Cerebellar cortex (tissue), 1 donor: ENCODE data around the gene SH3RF3.
"Not testable (repeated sequence)": the region's sequence is repeated elsewhere in the genome, so short reads cannot be mapped to it uniquely, and the experiment has no call there.

Experiments used
- DNase-seq: peaks from one replicate; pipeline ENCODE4 v3.0.0-alpha.2; 2015; ENCODE audit warnings: low spot score

SH3RF3 gene

GRCh38 chr2:109218792-109219126 is 89.8 kb downstream of the SH3RF3 start:
- DNase-seq: no peak

DNA sequence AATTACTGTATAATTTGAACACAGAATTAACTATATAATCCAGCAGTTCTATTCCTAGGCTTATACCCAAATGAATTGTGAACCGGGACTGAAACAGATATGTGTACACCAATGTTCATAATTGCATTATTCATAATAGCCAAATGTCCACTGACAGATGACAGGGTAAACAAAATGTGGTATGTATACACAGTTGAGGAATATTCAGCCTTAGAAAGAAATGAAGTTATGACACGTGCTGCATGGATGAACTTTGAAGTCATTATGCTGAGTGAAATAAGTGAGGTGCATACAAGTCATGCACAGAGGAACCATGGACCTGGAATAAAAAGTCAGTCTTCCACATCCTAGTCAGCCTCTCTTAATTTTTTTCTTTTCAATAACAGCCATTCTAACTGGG is 91.9 kb downstream of the SH3RF3 start:
- no peak for DNase-seq

DNA sequence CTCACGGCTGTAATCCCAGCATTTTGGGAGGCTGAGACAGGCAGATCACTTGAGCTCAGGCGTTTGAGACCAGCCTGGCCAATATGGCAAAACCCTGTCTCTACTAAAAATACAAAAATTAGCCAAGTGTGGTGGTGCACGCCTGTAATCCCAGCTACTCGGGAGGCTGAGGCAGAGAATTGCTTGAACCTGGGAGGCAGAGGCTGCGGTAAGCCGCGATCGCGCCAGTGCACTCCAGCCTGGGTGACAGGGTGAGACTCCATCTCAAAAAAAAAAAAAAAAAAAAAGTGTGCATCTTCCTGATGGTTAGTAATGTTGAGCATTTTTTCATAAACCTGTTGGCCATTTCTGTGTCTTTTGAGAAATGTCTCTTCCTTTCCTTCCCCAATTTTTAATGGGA is 92.3 kb downstream of the SH3RF3 start:
- not testable (repeated sequence) for DNase-seq

DNA sequence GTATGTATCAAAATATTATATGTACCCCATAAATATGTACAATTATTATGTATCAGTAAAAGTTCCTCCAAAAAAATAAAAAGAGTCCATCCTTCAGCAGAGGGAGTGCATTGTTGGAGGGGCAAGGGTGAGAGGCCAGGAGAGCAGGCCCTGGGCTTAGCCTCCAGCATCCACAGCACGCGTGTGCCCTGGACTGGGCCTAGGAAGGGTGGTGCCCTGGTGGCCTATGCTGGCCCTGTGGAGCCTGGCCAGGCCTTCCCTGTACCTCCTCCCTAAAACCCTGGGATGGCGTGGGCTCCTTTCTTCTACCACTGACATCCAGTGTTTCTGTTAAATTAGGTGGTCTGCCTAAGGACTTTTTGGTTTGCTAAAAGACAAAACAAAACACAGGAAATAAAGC is 93.4 kb downstream of the SH3RF3 start:
- DNase-seq: no peak

DNA sequence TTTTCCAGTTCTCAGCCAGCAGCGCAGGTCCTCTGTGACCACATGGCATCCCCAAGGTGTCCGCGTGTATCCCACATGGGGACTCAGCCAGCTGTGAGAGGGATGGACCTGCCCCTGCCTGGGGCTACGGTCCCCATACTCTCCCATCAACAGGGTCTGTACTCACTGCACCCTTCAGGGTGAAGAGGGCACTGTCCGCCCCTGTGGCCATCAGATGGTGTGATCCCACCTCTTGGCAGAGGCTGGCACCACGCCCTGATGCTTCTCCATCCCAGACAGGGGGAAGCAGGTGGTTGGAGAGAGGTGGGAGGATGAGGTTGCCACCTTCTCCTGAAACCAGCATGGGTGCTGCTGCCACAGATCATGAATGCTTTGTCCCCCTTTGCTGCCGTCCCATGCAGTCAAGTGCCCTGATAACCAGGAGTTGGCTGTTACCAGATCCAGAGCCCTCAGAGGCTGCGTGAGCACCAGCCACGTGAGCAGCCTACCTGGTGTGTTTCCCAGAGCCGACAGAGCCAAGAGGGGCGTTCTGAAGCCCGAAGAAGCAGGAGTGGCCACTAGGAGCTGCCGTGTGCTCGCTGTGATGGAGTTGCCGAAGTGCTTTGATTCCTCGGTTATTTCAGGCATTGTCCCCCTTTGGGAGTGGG is 93.9 kb downstream of the SH3RF3 start:
- DNase-seq: no peak

- no peak for DNase-seq
Observed at GRCh38 chr2:109223490-109223889, 94.5 kb downstream of the SH3RF3 start.

DNA sequence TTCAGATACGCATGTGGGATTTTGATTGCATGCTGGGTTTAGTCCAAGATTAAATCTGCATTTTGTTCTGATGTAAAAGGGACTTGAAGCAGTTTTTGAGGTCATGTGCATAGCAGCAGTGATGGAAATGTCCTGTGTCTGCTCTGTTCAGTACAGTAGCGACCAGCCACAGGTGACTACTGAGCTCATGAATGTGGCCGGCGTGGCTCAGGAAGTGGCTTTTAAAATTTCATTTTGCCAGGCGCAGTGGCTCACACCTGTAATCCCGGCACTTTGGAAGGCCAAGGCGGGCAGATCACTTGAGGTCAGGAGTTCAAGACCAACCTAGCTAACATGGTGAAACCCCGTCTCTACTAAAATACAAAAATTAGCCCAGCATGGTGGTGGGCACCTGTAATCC is 95.3 kb downstream of the SH3RF3 start:
- not testable (repeated sequence) for DNase-seq

DNA sequence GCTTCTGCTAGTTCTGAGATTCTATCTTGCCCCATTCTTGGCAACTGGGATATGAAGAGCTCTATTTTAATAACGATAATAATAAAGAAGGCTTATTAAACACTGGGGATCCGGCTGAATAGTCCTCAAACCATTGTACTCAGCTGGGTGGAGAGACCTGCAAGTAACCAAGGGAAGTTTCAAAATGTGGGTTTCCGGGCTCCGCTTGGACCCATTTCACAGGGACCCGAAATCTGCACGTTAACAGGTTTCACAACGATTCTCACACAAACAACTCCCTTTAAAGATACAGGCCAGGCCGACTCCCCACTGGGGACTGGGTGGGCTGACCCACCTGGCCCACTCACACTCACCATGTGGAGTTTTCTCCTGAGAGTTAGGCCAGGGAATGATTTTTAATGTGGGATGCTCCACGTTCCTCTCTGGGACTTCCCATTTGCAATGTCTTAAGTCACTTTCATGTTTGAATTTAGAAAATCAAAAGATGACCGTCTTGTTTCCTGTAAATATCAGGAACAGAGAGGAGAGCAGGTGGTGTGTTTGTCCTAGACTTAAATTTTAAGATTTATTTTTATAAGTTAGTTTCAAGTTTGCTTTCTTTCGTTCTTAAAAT is 96.3 kb downstream of the SH3RF3 start:
- DNase-seq: no peak

GRCh38 chr2:109226128-109226527 is 97.1 kb downstream of the SH3RF3 start:
- DNase-seq: no peak

- DNase-seq: no peak
Observed at GRCh38 chr2:109226622-109227021, 97.6 kb downstream of the SH3RF3 start.

- no peak for DNase-seq
Observed at GRCh38 chr2:109229094-109229675, 100.2 kb downstream of the SH3RF3 start.

DNA sequence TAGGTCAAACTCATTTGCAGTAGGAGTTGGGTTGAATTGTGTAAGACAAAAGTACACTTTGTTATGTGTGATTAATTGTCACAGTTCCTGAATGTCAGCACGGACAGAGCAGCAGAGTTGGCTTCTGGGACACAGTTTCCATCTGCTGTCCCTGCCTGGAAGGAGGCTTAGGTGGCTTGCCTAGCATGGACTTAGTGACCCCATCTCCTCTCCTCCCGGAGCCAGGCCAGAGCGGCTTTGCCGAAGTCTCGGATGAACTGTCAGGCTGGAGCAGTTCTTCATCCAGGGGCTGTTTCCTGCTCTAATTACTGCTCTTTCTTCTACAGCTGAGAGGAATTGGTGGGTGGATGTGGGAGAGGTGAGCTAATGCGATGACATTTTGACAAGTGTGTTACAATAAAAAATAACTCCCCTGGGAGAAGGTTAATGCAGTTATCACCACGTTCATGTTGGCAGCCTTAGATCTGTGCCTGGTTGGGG is 102.0 kb downstream of the SH3RF3 start:
- no peak for DNase-seq

DNA sequence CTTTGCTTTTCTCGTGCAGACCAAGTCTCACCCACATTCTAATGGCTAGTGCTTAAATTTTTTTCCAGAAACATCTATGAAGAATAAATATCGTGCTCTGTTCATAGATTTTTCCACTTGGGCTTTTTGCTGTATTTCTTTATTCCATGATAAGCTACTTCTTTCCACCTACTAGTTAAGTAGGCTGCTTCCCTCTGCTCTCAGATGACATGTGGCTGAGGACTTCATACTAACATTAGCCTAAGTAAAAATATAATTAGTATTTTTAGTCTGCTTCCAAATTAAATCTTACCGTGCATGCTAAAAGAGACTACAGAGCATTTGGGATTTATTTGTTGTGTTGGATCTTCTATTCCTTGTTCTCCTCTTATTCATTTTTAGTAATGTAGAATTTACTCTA is 102.4 kb downstream of the SH3RF3 start:
- no peak for DNase-seq

GRCh38 chr2:109231996-109232705 is 103.1 kb downstream of the SH3RF3 start:
- no peak for DNase-seq

DNA sequence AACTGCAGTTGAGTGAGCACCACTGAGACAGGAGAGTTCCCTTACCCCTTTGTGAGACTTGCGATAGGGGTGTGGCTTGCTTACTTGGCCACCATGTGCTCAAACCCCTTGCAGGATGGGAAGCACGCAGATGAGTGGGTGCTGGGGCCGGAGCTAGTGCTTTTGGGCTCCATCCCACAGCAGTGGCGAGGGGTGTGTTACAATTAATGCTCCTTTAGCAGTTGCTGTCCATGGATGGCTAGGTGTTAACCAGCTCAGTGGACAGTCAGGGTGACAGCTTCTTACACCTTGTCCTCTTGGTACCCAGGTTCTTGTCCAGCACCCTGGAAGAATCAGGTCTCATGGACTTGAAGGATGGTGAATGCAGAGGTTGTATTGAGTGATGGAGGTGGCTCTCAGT is 103.9 kb downstream of the SH3RF3 start:
- DNase-seq: no peak

DNA sequence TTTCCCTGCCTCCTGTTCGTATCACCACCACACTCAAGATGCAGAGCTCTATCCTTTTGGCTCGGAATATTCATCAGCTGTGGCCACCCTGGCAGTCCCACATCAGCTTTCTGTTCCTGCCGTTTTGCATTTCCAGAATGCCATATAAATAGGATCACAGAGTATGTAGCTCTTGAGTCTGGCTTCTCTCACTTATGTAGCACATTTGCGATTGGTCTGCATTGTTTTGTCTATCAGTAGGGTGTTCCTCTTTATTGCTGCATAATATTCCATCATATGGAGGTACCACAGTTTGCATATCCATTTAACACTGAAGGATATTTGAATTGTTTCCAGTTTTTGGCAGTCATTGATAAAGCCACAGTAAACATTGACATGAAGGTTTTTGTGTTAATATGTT is 104.6 kb downstream of the SH3RF3 start:
- no peak for DNase-seq

GRCh38 chr2:109234355-109234754 is 105.3 kb downstream of the SH3RF3 start:
- no peak for DNase-seq

DNA sequence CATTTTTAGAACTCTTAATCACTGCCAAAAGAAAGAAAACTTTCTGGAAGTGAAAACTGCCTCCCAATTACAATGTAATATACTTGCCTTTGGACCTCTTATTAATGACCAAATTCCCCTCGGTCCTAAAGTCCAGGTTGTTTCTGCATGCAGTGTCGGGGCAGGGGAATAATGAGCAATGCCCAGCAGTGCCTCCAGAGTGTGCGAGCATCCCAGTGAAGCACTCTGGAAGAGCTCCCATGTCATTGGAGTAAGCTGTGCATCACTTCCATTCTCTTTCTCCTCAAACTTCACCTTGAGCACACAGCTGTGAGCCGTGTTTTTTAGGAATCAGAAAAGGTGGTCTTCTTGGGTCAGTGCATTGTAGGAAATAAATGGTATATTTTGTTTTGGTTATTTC is 107.1 kb downstream of the SH3RF3 start:
- no peak for DNase-seq

DNA sequence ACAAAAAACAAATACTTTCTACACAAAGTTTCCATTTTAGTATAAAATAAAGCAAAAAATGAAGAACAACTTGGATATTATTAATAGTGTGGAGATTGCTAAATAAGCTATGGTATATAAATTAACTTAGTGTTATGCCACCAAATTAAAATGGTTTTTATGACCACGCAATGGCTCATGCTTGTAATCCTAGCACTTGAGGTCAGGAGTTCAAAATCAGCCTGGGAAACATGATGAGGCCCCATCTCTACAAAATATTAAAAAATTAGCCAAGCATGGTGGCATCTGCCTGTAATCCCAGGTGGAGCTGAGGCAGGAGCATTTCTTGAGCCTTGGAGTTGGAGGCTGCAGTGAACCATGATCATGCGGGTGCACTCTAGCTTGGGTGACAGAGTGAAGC is 108.8 kb downstream of the SH3RF3 start:
- no peak for DNase-seq

DNA sequence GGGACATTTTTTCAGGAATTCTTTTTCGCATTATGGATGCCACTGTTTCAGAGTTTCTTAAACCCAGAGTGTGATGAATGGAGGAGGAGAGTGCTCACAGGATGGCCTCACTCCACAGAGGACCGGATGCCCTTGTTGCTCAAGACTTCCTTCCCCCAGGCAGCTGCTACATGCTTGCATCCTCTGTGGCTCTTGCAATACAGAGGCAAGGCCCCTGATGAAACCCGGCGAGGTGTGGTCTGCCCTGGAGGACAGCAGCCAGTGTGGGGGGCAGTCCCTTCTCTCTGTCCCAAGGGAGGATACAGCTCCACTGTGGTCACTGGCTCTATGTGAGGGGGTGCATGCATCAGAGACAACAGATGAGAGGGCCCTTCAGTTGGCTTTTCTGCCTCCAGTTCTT is 109.6 kb downstream of the SH3RF3 start:
- DNase-seq: no peak

GRCh38 chr2:109239720-109240119 is 110.7 kb downstream of the SH3RF3 start:
- DNase-seq: no peak

DNA sequence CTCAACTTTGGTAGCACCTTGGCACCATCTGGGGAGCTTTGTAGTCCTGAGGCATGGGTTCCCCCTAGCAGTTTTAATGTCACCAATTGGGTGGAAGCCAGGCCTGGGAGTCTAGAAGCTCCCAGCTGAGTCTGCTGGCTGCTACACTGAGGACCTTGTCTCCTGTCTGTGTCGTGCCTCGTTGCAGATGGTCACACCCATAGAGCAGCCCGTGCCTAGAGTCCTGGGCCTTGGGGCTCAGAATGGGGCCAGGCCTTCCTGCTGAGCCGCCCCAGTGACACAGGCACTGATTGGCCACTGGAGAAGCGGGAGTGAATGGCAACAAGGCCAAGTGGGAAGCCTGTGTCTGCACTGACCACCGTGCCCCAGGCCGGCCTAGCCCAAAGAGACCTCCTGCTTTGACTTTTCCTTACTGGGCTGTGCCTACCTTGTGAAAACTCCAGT is 113.2 kb downstream of the SH3RF3 start:
- DNase-seq: no peak
